Stimulated activated CD4-positive, alpha-beta T cell treated with anti-CD3 and anti-CD28 coated beads, Interleukin-15, amount 100 ng/mL, for 1 hour (primary cell): ENCODE measurements around the gene PEF1.
A peak's percentile ranks its signal among the peaks of the same experiment; 100 is the strongest.

Source experiments
- DNase-seq, 2 donors: peaks; one replicate each; pipeline ENCODE4 v3.0.0-alpha.2; 2020; ENCODE audit warnings: low read depth in 1 of 2, low spot score in 1 of 2

The PEF1 gene

GRCh38 chr1:31671561-31672201 is 27.0 kb upstream of the PEF1 start:
- no peak for DNase-seq

GRCh38 chr1:31671147-31671546 is 26.5 kb upstream of the PEF1 start:
- no peak for DNase-seq

GRCh38 chr1:31670593-31670964 is 25.9 kb upstream of the PEF1 start:
- no peak for DNase-seq

DNA sequence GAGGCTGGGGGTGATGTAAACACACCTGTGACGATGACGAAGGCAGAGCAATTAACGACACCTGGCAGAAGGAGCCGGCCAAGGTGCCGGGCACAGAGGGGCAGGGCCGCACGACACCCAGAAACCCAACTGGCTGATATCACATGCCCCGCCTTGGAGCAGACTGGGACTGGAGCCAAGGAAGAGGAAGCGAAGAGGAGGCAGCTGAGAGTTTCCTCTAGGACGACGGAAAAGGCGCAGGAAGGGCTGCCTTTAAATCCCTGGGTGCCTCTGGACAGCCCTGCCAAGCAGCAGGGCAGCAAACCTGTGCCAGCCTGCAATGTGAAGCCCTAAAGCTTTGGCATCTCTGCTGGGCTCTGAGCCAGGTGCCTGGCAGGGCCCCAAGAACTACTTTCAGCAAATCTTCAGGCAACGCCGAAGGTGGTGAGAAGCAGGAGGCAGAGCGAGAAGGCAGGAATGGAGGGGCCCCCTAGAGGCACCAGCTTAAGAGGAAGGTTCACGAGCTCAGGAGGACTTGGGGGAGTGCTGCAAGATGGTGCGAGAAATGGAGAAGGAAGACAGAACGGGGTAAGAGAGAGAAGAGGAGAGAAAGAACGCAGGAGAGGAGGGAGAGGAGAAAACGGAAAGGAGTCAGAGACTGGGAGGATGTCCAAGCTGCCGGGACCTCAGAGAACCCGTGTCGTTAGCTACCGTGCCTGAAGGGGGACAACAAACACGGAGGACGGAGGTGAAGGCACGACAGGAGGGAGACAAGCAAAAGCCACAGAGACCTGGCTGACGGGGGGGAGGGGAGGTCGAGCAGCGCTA is 25.3 kb upstream of the PEF1 start:
- no peak for DNase-seq

GRCh38 chr1:31669433-31669785 is 24.7 kb upstream of the PEF1 start:
- DNase-seq, result no peak

- no peak for DNase-seq
Measured at GRCh38 chr1:31668303-31668883, 23.7 kb upstream of the PEF1 start.

DNA sequence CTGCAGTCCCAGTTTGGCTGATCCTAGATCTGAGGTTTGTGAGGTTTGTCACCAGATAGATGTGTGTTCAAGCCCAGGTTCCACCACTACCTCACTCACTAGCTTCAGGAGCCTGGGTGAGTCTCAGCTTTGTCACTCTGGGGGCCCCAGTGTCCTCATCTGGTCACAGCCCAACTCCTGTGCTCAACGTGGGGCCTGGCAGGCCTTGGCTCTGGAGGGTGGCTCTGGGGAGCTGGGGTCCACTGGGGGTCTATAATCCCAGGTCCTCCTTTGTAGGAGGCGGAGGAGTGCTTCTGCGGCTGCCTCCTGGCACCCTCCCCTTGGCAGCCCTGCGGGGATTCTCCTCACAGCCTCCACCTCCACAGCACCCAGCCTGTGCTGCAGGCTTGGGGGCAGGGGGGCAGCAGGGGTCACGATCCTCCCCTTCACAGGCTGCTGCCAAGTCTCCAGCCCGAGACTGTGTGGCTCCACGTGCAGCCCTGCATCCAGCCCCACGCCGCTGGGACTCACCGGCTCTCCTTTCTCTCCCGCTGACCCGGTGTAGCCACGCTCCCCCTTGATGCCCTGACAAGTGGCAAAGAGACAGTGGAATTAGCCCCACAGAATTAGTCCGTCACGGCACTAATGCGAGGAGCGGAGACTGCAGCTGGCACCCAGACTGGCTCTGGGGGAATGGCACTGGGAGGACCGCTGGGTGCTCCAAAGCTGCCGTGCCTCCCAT is 22.5 kb upstream of the PEF1 start:
- DNase-seq, result no peak

- DNase-seq, result no peak
Measured at GRCh38 chr1:31666263-31666963, 21.7 kb upstream of the PEF1 start.

DNA sequence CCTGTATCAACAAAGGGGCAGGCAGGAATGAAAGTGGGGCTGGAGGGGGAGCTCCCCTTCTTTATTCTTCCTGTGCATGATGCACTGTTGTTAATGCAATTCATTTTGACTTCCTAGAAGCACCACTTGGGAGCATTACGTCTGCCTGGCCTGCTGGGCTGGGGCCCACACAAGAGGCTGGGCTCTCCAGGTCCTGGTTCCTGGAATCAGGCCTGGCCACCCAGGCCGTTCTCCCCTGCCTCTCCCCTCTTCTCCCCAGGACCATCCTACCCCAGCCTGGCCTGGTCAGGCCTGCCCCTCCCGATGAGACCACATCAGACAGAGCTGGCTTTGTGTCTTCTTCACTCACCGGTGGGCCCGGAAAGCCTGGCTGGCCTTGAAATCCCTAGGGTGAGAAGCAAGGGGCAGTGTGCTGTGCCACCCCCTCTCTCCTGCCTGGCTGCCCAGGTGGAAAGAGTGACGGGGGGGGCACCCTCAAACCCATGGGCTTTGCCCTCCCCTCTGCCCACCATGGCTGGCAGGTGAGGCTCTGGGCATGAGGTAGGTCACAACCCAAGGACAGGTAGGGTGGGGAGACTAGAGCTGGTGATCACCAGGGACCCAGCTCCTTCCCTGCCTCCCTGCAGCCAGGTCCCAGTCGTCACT is 20.7 kb upstream of the PEF1 start:
- no peak for DNase-seq

GRCh38 chr1:31664528-31664927 is 19.9 kb upstream of the PEF1 start:
- DNase-seq, result no peak

GRCh38 chr1:31663622-31664452 is 19.2 kb upstream of the PEF1 start:
- peak; percentile 26 to 54 for DNase-seq

DNA sequence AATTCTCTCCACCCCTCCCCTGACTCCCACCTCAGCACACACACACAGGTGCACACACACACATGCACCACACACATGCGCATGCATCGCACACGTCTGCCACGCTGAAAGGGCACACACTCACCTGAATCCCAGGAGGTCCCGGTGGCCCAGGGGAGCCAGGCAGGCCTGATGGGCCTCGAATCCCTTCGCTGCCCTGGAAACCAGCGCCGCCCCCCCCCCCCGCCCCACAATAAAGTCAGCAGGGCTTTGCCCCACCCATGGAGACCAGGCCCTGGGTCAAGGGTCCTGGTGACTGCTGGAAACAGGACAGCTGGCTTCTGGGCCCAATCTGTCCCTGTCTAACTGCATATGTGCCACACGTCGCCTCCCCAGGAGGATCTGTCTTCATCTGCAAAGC is 17.8 kb upstream of the PEF1 start:
- DNase-seq, result no peak

- no peak for DNase-seq
Measured at GRCh38 chr1:31661856-31662255, 17.2 kb upstream of the PEF1 start.

DNA sequence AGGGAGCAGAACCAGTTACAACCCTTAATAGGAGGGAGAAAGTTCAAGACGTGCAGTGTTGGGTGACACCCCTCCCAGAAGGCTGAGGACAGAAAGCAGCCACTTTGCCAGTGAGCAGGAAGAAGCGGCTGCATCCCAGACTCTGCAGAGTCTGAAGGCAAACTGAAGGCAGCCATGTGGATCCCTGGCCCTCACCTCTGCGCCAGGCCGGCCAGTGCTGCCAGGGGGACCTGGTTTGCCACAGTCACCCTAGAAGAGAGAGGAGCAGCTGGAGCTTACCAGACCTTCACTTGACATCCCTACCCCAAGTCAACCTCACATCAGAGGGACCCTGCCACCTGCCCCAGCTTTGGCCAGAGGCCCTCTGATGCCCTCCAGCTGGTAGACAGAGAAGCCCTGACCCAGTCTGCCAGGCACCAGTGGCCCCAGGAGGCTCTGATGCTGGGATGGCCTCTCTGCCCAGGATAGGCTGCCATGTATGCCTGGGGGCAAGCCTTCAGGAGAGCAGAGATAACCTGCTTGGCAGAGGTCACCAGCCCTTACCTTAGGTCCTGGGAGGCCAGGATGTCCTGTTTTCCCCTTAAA is 16.3 kb upstream of the PEF1 start:
- DNase-seq, result no peak

- DNase-seq, result no peak
Measured at GRCh38 chr1:31659889-31660288, 15.2 kb upstream of the PEF1 start.

DNA sequence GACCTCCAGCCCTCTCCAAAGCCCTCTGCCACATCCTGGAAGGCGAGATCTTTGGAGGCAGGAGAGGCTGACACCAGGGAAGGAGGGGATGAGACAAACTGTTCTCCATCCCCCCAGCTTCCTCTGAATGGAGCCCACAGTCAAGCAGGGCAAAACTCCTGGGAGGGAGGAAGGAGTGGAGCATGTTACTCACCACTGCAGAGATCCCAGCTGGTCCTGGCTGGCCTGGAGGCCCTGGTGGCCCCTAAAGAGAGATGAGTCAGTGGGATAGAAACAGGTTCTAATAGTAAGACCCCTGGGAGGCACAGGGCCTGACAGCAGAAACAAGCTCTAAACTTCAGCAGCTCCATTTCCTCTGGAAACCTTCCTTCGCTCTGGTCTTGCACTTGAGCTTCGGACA is 14.0 kb upstream of the PEF1 start:
- no peak for DNase-seq

- no peak for DNase-seq
Measured at GRCh38 chr1:31657972-31658510, 13.4 kb upstream of the PEF1 start.

DNA sequence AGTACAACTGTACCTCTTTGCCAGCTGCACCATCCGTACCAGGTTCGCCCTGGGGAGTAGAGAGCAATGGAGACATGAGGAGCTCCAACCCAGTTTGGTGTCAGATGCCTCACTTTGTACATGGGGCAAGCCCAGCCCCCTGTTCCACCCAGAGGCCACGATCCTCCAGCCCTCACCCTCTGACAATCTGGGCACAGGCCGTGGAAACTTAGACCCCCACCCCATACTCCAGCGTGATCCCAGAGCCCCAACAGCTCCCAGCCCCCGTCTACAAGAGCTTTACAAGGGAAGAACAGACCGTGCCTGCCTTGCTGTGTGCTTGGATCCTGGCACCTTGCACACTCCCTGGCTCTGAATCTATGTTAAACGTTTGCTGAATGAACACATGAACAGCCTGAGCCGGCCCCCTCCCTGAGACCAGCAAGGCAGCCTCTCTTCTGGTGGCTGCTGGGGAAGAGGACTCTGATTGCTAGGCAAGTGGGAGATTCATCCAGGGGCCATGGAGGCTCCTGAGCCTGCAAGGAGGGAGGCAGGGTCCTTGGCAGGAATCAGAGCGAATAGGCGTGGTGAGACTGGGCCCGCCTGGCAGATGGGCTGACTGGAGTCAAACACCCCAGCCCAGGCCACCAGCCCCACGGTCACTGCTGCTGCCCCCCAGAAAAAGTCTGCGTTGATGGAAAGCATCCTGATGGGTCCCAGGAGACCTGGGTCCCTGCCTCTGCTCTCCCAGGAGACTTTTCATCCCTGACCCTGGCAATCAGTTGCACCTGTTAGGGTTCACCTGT is 12.5 kb upstream of the PEF1 start:
- DNase-seq, result no peak

DNA sequence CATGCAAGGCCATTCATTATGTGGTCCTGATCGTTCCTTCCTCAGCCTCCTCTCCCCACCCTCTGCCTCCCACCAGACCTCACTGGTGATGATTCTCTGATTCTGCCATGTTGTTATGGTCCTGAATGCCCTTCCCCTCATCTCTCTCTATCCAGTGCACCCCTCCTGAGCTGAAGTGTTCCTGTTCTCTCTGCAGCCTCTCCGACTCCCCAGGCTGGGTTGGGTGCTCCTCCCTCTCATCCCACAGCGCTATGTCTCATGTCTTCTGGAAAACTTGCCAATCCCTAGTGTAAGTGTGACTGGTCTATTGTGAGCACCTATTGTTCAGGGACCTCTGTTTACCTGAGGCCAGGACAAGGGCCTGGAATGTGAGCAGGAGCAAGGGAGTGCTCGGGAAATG is 11.1 kb upstream of the PEF1 start:
- DNase-seq, result no peak
